ENCODE data around the gene LCP2. TPM values are rescaled to one million over a fixed set of nuclear protein-coding genes. Genes with fewer than 3 reads are reported as not detected.

LCP2 gene
- total and polyA plus RNA-seq, 10 of the 15 experiments (the other 5 are each of a cell fraction or from before 2014, with no cell fraction given), result 8.0 to 50.5 (median 20.6) TPM

DNA sequence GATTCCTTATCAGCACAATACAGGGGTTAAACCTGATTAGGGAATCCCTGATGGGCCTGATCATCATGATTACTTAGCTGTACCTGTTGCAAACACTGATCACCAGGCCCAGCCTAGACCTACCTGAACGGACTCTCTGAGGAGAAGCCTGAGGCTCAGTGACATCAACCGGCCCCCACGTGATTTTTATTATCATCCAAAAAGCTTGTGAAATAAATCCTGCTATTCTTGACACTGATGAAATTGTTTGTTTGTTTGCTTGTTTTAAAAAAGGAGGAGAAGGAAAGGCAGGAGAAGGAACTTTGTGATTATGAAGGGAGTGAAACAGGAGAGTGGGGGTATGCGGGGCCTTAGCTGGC, 18.1 kb downstream of the LCP2 start:
- no peak for DNase-seq (ENCODE audit: low read depth, low spot score)
- intact Hi-C loops (cut with micrococcal nuclease; ENCODE audit: unreplicated experiment), result loop anchor here (1.0 kb wide), 2 partner anchors 14 to 18 kb away; partner anchors contain the start of gene LCP2
- RAD21 ChIA-PET (ENCODE audit: unreplicated experiment), result interaction anchor here (1.2 to 8.9 kb wide), 9 partner anchors 12 to 59 kb away, joined by 4 to 182 read pairs (median 12); partner anchors contain the start of gene LCP2
- peaks cover 3% of the 10 kb centered on the region; the same call in 1 of the 3 replicates for H3K9me3 ChIP-seq (replicated peaks; ENCODE audit: control insufficient read depth, insufficient read depth, low read length)
- POLR2A ChIA-PET, result interaction anchor here (0.6 to 4.5 kb wide), 9 partner anchors 12 to 60 kb away, joined by 3 to 75 read pairs (median 6); partner anchors contain the start of gene LCP2
- 95% methylated on average over 4 of the region's 4 CpGs for WGBS (ENCODE audit: insufficient coverage, insufficient replicate concordance, low lambda C conversion rate, missing lambda C conversion rate)
- H3K4me2 ChIP-seq (ENCODE audit: control insufficient read depth, insufficient read depth), result peak overlapping the region; percentile 79
- BruUV-seq (replicated peaks), result no TSS peak
- H3K27ac ChIP-seq (ENCODE audit: control insufficient read depth, insufficient read depth), result peak overlapping the region; percentile 91
- no peak for TF ChIP-seq RB1 (IDR thresholded peaks at IDR 0.05; ENCODE audit: borderline replicate concordance)
- no peak for TF ChIP-seq MTA3 (IDR thresholded peaks at IDR 0.05; ENCODE audit: borderline replicate concordance, low read length)
- TF ChIP-seq MTA2 (IDR thresholded peaks at IDR 0.05; ENCODE audit: low read depth), result no peak
- no peak for TF ChIP-seq MYC (IDR thresholded peaks at IDR 0.05; ENCODE audit: insufficient read depth, insufficient read length, insufficient replicate concordance, low read length, severe bottlenecking)
- TF ChIP-seq, protein P1, sequence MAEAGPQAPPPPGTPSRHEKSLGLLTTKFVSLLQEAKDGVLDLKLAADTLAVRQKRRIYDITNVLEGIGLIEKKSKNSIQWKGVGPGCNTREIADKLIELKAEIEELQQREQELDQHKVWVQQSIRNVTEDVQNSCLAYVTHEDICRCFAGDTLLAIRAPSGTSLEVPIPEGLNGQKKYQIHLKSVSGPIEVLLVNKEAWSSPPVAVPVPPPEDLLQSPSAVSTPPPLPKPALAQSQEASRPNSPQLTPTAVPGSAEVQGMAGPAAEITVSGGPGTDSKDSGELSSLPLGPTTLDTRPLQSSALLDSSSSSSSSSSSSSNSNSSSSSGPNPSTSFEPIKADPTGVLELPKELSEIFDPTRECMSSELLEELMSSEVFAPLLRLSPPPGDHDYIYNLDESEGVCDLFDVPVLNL (IDR thresholded peaks at IDR 0.05; ENCODE audit: low read depth, low read length), result no peak
- TF ChIP-seq CEBPB (IDR thresholded peaks at IDR 0.05; ENCODE audit: borderline replicate concordance in 1 of 2, low read depth in 2 of 2, low read length in 2 of 2), result no peak
- TF ChIP-seq, protein P2, sequence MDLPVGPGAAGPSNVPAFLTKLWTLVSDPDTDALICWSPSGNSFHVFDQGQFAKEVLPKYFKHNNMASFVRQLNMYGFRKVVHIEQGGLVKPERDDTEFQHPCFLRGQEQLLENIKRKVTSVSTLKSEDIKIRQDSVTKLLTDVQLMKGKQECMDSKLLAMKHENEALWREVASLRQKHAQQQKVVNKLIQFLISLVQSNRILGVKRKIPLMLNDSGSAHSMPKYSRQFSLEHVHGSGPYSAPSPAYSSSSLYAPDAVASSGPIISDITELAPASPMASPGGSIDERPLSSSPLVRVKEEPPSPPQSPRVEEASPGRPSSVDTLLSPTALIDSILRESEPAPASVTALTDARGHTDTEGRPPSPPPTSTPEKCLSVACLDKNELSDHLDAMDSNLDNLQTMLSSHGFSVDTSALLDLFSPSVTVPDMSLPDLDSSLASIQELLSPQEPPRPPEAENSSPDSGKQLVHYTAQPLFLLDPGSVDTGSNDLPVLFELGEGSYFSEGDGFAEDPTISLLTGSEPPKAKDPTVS (IDR thresholded peaks at IDR 0.05; ENCODE audit: low read depth, low read length), result no peak
- TF ChIP-seq RFX5 (IDR thresholded peaks at IDR 0.05; ENCODE audit: low read depth, low read length), result no peak
- TF ChIP-seq CBFB (IDR thresholded peaks at IDR 0.05; ENCODE audit: low read depth), result no peak
- TF ChIP-seq CHD1 (IDR thresholded peaks at IDR 0.05; ENCODE audit: low read depth, low read length), result no peak
- TF ChIP-seq, protein P3, sequence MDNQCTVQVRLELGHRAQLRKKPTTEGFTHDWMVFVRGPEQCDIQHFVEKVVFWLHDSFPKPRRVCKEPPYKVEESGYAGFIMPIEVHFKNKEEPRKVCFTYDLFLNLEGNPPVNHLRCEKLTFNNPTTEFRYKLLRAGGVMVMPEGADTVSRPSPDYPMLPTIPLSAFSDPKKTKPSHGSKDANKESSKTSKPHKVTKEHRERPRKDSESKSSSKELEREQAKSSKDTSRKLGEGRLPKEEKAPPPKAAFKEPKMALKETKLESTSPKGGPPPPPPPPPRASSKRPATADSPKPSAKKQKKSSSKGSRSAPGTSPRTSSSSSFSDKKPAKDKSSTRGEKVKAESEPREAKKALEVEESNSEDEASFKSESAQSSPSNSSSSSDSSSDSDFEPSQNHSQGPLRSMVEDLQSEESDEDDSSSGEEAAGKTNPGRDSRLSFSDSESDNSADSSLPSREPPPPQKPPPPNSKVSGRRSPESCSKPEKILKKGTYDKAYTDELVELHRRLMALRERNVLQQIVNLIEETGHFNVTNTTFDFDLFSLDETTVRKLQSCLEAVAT (IDR thresholded peaks at IDR 0.05), result no peak
- TF ChIP-seq ZNF274 (IDR thresholded peaks at IDR 0.05; ENCODE audit: insufficient read depth, insufficient read length), result no peak
- TF ChIP-seq TCF12 (IDR thresholded peaks at IDR 0.05; ENCODE audit: low read depth, low read length), result no peak
- TF ChIP-seq, protein P4, sequence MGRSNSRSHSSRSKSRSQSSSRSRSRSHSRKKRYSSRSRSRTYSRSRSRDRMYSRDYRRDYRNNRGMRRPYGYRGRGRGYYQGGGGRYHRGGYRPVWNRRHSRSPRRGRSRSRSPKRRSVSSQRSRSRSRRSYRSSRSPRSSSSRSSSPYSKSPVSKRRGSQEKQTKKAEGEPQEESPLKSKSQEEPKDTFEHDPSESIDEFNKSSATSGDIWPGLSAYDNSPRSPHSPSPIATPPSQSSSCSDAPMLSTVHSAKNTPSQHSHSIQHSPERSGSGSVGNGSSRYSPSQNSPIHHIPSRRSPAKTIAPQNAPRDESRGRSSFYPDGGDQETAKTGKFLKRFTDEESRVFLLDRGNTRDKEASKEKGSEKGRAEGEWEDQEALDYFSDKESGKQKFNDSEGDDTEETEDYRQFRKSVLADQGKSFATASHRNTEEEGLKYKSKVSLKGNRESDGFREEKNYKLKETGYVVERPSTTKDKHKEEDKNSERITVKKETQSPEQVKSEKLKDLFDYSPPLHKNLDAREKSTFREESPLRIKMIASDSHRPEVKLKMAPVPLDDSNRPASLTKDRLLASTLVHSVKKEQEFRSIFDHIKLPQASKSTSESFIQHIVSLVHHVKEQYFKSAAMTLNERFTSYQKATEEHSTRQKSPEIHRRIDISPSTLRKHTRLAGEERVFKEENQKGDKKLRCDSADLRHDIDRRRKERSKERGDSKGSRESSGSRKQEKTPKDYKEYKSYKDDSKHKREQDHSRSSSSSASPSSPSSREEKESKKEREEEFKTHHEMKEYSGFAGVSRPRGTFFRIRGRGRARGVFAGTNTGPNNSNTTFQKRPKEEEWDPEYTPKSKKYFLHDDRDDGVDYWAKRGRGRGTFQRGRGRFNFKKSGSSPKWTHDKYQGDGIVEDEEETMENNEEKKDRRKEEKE (IDR thresholded peaks at IDR 0.05), result no peak
- no peak for TF ChIP-seq PML (IDR thresholded peaks at IDR 0.05; ENCODE audit: low read length)
- TF ChIP-seq IKZF2 (IDR thresholded peaks at IDR 0.05), result no peak
- TF ChIP-seq YBX1 (IDR thresholded peaks at IDR 0.05), result no peak
- no peak for TF ChIP-seq FOS (IDR thresholded peaks at IDR 0.05; ENCODE audit: borderline replicate concordance, extremely low read depth, insufficient read length)
- no peaks in the 10 kb centered on the region for H4K20me1 ChIP-seq (ENCODE audit: control insufficient read depth, insufficient read depth)
- CTCF ChIA-PET, result interaction anchor here (0.8 to 8.1 kb wide), 13 partner anchors 9 to 132 kb away, joined by 3 to 126 read pairs (median 3); partner anchors contain the start of gene LCP2
- SMC1A ChIA-PET (ENCODE audit: uncharacterized antibody, unreplicated experiment), result interaction anchor here (0.9 to 16.6 kb wide), 8 partner anchors 11 to 142 kb away, joined by 3 to 451 read pairs (median 12); partner anchors contain the start of gene LCP2
- no peak for FAIRE-seq
- no peak overlapping the region for H2AFZ ChIP-seq (ENCODE audit: control insufficient read depth, low read depth, low read length)
- in situ Hi-C loops (cut with MboI), result loop anchor here (5.0 kb wide), 1 partner anchor 58 kb away; no protein-coding TSS in a partner anchor
- H3K9ac ChIP-seq (ENCODE audit: control insufficient read depth, insufficient read depth, low read length), result peak overlapping the region; percentile 50; the same call in 1 of the 2 replicates
- no peaks in the 10 kb centered on the region for H3K27me3 ChIP-seq (replicated peaks in 1 of 2; ENCODE audit: control insufficient read depth in 2 of 2, insufficient read depth in 2 of 2, low read length in 1 of 2)
- peak overlapping the region; percentile 2; the same call in 1 of the 2 replicates for H3K4me3 ChIP-seq
- peaks cover 31% of the 10 kb centered on the region for H3K4me1 ChIP-seq (ENCODE audit: control insufficient read depth, insufficient read depth, low read length)
- H3K79me2 ChIP-seq (ENCODE audit: control insufficient read depth, insufficient read depth, low read length), result no peaks in the 10 kb centered on the region
- no peak for ATAC-seq
- peaks cover 4 to 8% of the 10 kb centered on the region in 2 experiments; a peak in 3 of 4 replicates for H3K36me3 ChIP-seq (ENCODE audit: control insufficient read depth in 2 of 2, insufficient read depth in 2 of 2, low read length in 1 of 2)
